T follicular helper cell (primary cell): ENCODE measurements around the gene LRCH2.
"Not testable (repeated sequence)": the region's sequence is repeated elsewhere in the genome, so short reads cannot be mapped to it uniquely, and the experiment has no call there.

Source experiments
- DNase-seq: peaks from one replicate; pipeline ENCODE4 v3.0.0-alpha.2; 2020; ENCODE audit warnings: low read depth
- total RNA-seq, 2 experiments: gene quantifications; one replicate each; lab custom pipeline; 2026; lab: John Stamatoyannopoulos, UW

LRCH2 gene
- 0 to 0.13 reads per million in 2 experiments for total RNA-seq

GRCh38 chrX:115233497-115234455 is at the start of gene LRCH2:
LRCH2 (minus strand) TSS chrX:115234096; CDS start chrX:115234041, 55 bp downstream.
- DNase-seq = no peak

- no peak for DNase-seq
Observed at GRCh38 chrX:115269051-115269683, 35.3 kb upstream of the LRCH2 start.

GRCh38 chrX:115268421-115268820 is 34.5 kb upstream of the LRCH2 start:
- DNase-seq = no peak

- DNase-seq = no peak
Observed at GRCh38 chrX:115266300-115266699, 32.4 kb upstream of the LRCH2 start.

- DNase-seq = no peak
Observed at GRCh38 chrX:115264009-115264408, 30.1 kb upstream of the LRCH2 start.

GRCh38 chrX:115261148-115261547 is 27.3 kb upstream of the LRCH2 start:
- no peak for DNase-seq

- DNase-seq = no peak
Observed at GRCh38 chrX:115260330-115260729, 26.4 kb upstream of the LRCH2 start.

GRCh38 chrX:115259238-115259875 is 25.5 kb upstream of the LRCH2 start:
- DNase-seq = no peak

GRCh38 chrX:115257711-115258110 is 23.8 kb upstream of the LRCH2 start:
- no peak for DNase-seq

- DNase-seq = no peak
Observed at GRCh38 chrX:115255003-115255402, 21.1 kb upstream of the LRCH2 start.

GRCh38 chrX:115251458-115252233 is 17.8 kb upstream of the LRCH2 start:
- DNase-seq = no peak

- DNase-seq = no peak
Observed at GRCh38 chrX:115237056-115237455, 3.2 kb upstream of the LRCH2 start.

- DNase-seq = no peak
Observed at GRCh38 chrX:115236560-115236959, 2.7 kb upstream of the LRCH2 start.

GRCh38 chrX:115234461-115234860 is 565 bp upstream of the LRCH2 start:
- DNase-seq = no peak

GRCh38 chrX:115232933-115233496 is 881 bp downstream of the LRCH2 start:
- no peak for DNase-seq

- no peak for DNase-seq
Observed at GRCh38 chrX:115229337-115230003, 4.4 kb downstream of the LRCH2 start.

- no peak for DNase-seq
Observed at GRCh38 chrX:115226929-115227328, 7.0 kb downstream of the LRCH2 start.

- DNase-seq = not testable (repeated sequence)
Observed at GRCh38 chrX:115217346-115217745, 16.6 kb downstream of the LRCH2 start.

GRCh38 chrX:115214605-115215004 is 19.3 kb downstream of the LRCH2 start:
- no peak for DNase-seq

- no peak for DNase-seq
Observed at GRCh38 chrX:115214151-115214550, 19.7 kb downstream of the LRCH2 start.

GRCh38 chrX:115209547-115209946 is 24.3 kb downstream of the LRCH2 start:
- not testable (repeated sequence) for DNase-seq
